Vagina (tissue), 2 donors: ENCODE results near the gene DLG2. TPM values are rescaled to one million over a fixed set of nuclear protein-coding genes. Genes with fewer than 3 reads are reported as not detected.

Source experiments
- DNase-seq, 2 donors: peaks; one replicate each; pipeline ENCODE4 v3.0.0-alpha.2; 2017; ENCODE audit errors: extremely low spot score in 2 of 2
- H3K27ac ChIP-seq: fragments of 200-600 bp; sonication (generic); one replicate; pipeline ENCODE4 v1.5.1; 2019
- H3K27me3 ChIP-seq: fragments of 200-600 bp; sonication (generic); one replicate; pipeline ENCODE4 v1.5.1; 2019
- H3K36me3 ChIP-seq, 2 donors: fragments of 200-600 bp; sonication (generic); one replicate each; pipeline ENCODE4 v1.5.1; 2017 to 2019
- H3K4me1 ChIP-seq: fragments of 200-600 bp; sonication (generic); one replicate; pipeline ENCODE4 v1.5.1; 2019
- H3K4me3 ChIP-seq, 2 donors: fragments of 200-600 bp; sonication (generic); 1 replicate in 1 of 2; 2 replicates in 1 of 2; pipeline ENCODE4 v1.5.1; 2016 to 2019
- H3K9me3 ChIP-seq: fragments of 200-600 bp; sonication (generic); one replicate; pipeline ENCODE4 v1.5.1; 2019
- CTCF ChIP-seq, 3 experiments: fragments of 450-650 bp in 2 of 3; fragments of 200-600 bp in 1 of 3; sonication (generic) in 1 of 3; IDR thresholded peaks; one replicate each; pipeline ENCODE4 v1.5.1; 2017 to 2019; ENCODE audit warnings: antibody characterized with exemption in 3 of 3, mild to moderate bottlenecking in 2 of 3, moderate library complexity in 2 of 3
- POLR2A ChIP-seq, 2 donors: fragments of 450-650 bp; IDR thresholded peaks; one replicate each; pipeline ENCODE4 v1.6.1; 2017; ENCODE audit warnings: antibody characterized with exemption in 2 of 2, mild to moderate bottlenecking in 2 of 2, moderate library complexity in 2 of 2
- POLR2AphosphoS5 ChIP-seq, 2 donors: sonication (generic); formaldehyde crosslinking; IDR thresholded peaks; one replicate each; pipeline ENCODE4 v1.9.0; 2017; ENCODE audit warnings: antibody characterized with exemption in 2 of 2, mild to moderate bottlenecking in 2 of 2, low read depth in 1 of 2; ENCODE audit not compliant: insufficient read depth in 1 of 2
- intact Hi-C: fragments of 100-400 bp; cut with DNase I; formaldehyde crosslinking; loops from one replicate; pipeline ENCODE4 v1.15.1; 2023
- total RNA-seq: library from RNA; depleted of rRNA; stranded (reverse); fragments of >200 nt; gene quantifications from one replicate; pipeline ENCODE4 v1.2.3, GENCODE V29; 2016

DLG2 gene
- total RNA-seq, 1 donor from 2014 or later = 10.1 TPM

GRCh38 chr11:84564180-84564866, 1062.8 kb downstream of the DLG2 start:
- Histone ChIP-seq H3K4me3 (no peak overlapping the region), H3K4me1 (no peaks in the 10 kb centered on the region), H3K36me3 (no peaks in the 10 kb centered on the region), H3K9me3 (no peaks in the 10 kb centered on the region), H3K27ac (no peak overlapping the region), H3K27me3 (no peaks in the 10 kb centered on the region)
- intact Hi-C loops = no loop called here
- DNase-seq = no peak
- TF ChIP-seq CTCF (IDR thresholded peaks at IDR 0.05) (peak; percentile 21 to 56 (median 42)), POLR2A (IDR thresholded peaks at IDR 0.05) (no peak)

- intact Hi-C loops = no loop called here
- Histone ChIP-seq H3K27ac (no peak overlapping the region), H3K36me3 (no peaks in the 10 kb centered on the region), H3K27me3 (no peaks in the 10 kb centered on the region), H3K4me1 (no peaks in the 10 kb centered on the region), H3K4me3 (no peak overlapping the region), H3K9me3 (no peaks in the 10 kb centered on the region)
- TF ChIP-seq POLR2AphosphoS5 (IDR thresholded peaks at IDR 0.05; ENCODE audit: insufficient read depth in 1 of 2, low read depth in 1 of 2) = no peak
- no peak for TF ChIP-seq POLR2A (IDR thresholded peaks at IDR 0.05)
- TF ChIP-seq CTCF (IDR thresholded peaks at IDR 0.05) = no peak
- no peak for DNase-seq
These were observed 1063.8 kb downstream of the DLG2 start for GRCh38 chr11:84563356-84563755.

GRCh38 chr11:84560206-84560605, 1066.9 kb downstream of the DLG2 start:
- no peak overlapping the region for H3K4me3 ChIP-seq
- H3K36me3 ChIP-seq = no peaks in the 10 kb centered on the region
- intact Hi-C loops = no loop called here
- H3K9me3 ChIP-seq = no peaks in the 10 kb centered on the region
- H3K27ac ChIP-seq = no peak overlapping the region
- H3K27me3 ChIP-seq = no peaks in the 10 kb centered on the region
- H3K4me1 ChIP-seq = no peaks in the 10 kb centered on the region
- no peak for DNase-seq
- no peak for TF ChIP-seq POLR2AphosphoS5 (IDR thresholded peaks at IDR 0.05; ENCODE audit: insufficient read depth in 1 of 2, low read depth in 1 of 2)
- no peak for TF ChIP-seq CTCF (IDR thresholded peaks at IDR 0.05)
- no peak for TF ChIP-seq POLR2A (IDR thresholded peaks at IDR 0.05)

- no peaks in the 10 kb centered on the region for H3K9me3 ChIP-seq
- H3K27me3 ChIP-seq = no peaks in the 10 kb centered on the region
- no peak overlapping the region for H3K27ac ChIP-seq
- TF ChIP-seq POLR2A (IDR thresholded peaks at IDR 0.05) = no peak
- no peak for TF ChIP-seq POLR2AphosphoS5 (IDR thresholded peaks at IDR 0.05; ENCODE audit: insufficient read depth in 1 of 2, low read depth in 1 of 2)
- TF ChIP-seq CTCF (IDR thresholded peaks at IDR 0.05) = peak; percentile 14 to 37 (median 32)
- no peak for DNase-seq
- no peaks in the 10 kb centered on the region for H3K4me1 ChIP-seq
- H3K4me3 ChIP-seq = no peak overlapping the region
- intact Hi-C loops = no loop called here
- H3K36me3 ChIP-seq = no peaks in the 10 kb centered on the region
These were observed 1068.8 kb downstream of the DLG2 start for GRCh38 chr11:84558085-84558905.

- intact Hi-C loops = no loop called here
- Histone ChIP-seq H3K9me3 (no peaks in the 10 kb centered on the region), H3K4me3 (no peak overlapping the region), H3K27ac (no peak overlapping the region), H3K36me3 (no peaks in the 10 kb centered on the region), H3K27me3 (no peaks in the 10 kb centered on the region), H3K4me1 (no peaks in the 10 kb centered on the region)
- no peak for TF ChIP-seq POLR2AphosphoS5 (IDR thresholded peaks at IDR 0.05; ENCODE audit: insufficient read depth in 1 of 2, low read depth in 1 of 2)
- no peak for TF ChIP-seq POLR2A (IDR thresholded peaks at IDR 0.05)
- no peak for TF ChIP-seq CTCF (IDR thresholded peaks at IDR 0.05)
- DNase-seq = no peak
These were observed 1074.4 kb downstream of the DLG2 start for GRCh38 chr11:84552791-84553190.
